HAP-1 (cell line): ENCODE results near the gene CD99.

Source experiments
- DNase-seq, 2 experiments: peaks; one replicate each; pipeline ENCODE4 v3.0.0-alpha.2; 2016 to 2020; ENCODE audit warnings: low spot score in 2 of 2
- H3K27me3 ChIP-seq: fragments of 250-450 bp; sonication (Bioruptor Pico); 2 replicates; pipeline ENCODE4 v1.5.1; 2020; ENCODE audit warnings: low read depth, mild to moderate bottlenecking, moderate library complexity
- H3K36me3 ChIP-seq: fragments of 250-450 bp; sonication (Bioruptor Pico); replicated peaks from 2 replicates; pipeline ENCODE4 v1.5.1; 2020; ENCODE audit warnings: mild to moderate bottlenecking
- H3K4me1 ChIP-seq: fragments of 250-450 bp; sonication (Bioruptor Pico); 2 replicates; pipeline ENCODE4 v1.5.1; 2020; ENCODE audit warnings: mild to moderate bottlenecking
- H3K4me3 ChIP-seq: fragments of 250-450 bp; sonication (Bioruptor Pico); 2 replicates; pipeline ENCODE4 v1.5.1; 2020; ENCODE audit warnings: mild to moderate bottlenecking, moderate library complexity
- H3K9me3 ChIP-seq: fragments of 250-450 bp; sonication (Bioruptor Pico); 2 replicates; pipeline ENCODE4 v1.5.1; 2020; ENCODE audit warnings: mild to moderate bottlenecking, moderate library complexity
- in situ Hi-C: fragments of 300-500 bp; cut with MboI; formaldehyde crosslinking; loops from 3 replicates; pipeline ENCODE4 v1.14.3; 2020; ENCODE audit warnings: low sequenced_read_pairs, inconsistent platforms, mixed read lengths

CD99 gene

DNA sequence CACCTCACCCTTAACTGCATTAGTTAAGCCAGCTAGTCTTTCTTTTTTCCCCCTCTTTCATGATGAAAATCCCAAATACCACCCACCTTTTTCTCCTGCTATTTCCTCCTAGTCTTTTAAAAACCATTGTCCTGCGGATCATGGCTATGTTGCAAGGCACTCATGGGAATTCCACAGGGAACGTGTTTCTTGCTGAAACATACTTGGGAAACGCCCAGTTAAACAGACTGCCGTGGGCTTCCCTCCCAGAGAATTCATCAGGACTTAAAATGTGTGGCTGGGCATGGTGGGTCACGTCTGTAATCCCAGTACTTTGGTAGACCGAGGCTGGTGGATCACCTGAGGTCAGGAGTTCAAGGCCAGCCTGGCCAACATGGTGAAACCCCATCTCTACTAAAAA lies 92.9 kb downstream of the CD99 start:
- in situ Hi-C loops = no loop called here
- H3K27me3 ChIP-seq = no peaks in the 10 kb centered on the region

DNA sequence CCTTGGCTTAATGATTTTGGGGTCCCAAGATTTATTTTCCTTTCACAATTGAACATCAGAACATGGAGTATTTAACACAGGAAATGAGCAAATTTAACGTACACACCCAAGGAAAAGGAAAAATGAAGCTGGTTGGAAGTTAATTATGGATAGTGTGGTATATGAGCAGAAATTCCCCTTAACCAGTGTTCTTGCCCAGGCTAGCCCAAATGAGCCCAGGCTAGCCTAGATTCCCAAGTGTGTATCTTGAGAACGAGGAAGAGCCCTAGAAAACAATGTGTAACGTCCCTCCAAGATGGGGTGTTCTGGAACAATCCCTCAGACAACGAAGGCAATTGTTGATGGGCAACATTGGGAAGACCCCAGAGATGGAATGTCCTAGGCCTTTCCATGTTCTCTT lies 94.4 kb downstream of the CD99 start:
- Histone ChIP-seq H3K4me1 (no peaks in the 10 kb centered on the region), H3K9me3 (no peaks in the 10 kb centered on the region), H3K4me3 (no peak overlapping the region), H3K27me3 (no peaks in the 10 kb centered on the region), H3K36me3 (no peaks in the 10 kb centered on the region)
- in situ Hi-C loops = no loop called here
- no peak for DNase-seq

More for the DNA sequence above, 92.9 kb downstream of the CD99 start:
- DNase-seq = no peak
- Histone ChIP-seq H3K36me3 (no peaks in the 10 kb centered on the region), H3K4me1 (no peaks in the 10 kb centered on the region), H3K9me3 (no peaks in the 10 kb centered on the region), H3K4me3 (no peak overlapping the region)

DNA sequence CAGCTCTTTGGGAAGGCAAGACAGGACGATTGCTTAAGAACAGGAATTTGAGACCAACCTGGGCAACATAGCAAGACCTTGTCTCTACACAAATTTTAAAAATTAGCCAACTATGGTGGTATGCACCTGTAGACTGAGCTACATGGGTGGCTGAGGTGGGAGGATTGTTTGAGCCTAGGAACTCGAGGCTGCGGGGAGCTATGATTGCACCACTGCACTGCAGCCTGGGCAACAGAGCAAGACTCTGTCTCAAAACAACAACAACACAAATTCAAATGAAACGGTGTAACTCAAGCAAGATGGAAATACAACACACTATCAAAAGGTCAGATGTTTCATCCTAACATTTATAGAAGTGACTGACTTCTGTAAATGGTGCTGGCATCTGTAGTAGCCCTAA lies 97.9 kb downstream of the CD99 start:
- Histone ChIP-seq H3K4me3 (no peak overlapping the region), H3K9me3 (no peaks in the 10 kb centered on the region; the same call in 1 of the 2 replicates), H3K36me3 (no peaks in the 10 kb centered on the region), H3K27me3 (no peaks in the 10 kb centered on the region), H3K4me1 (no peaks in the 10 kb centered on the region)
- in situ Hi-C loops = no loop called here
- no peak for DNase-seq

DNA sequence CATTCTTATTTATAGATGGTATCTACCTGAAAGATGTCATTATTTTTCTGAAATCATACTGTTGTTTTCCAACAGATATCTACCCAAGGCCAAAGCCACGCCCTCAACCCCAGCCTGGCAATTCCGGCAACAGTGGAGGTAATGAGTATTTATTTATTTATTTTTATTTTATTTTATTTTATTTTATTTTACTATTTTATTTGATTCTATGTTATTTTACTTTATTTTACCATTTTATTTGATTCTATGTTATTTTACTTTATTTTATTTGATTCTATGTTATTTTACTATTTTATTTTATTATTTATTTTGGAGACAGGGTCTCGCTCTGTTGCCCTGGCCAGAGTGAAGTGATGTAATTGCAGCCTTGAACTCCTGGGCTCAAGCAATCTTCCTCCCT lies 98.5 kb downstream of the CD99 start:
- Histone ChIP-seq H3K9me3 (no peaks in the 10 kb centered on the region; the same call in 1 of the 2 replicates), H3K4me3 (no peak overlapping the region), H3K27me3 (no peaks in the 10 kb centered on the region), H3K4me1 (no peaks in the 10 kb centered on the region), H3K36me3 (no peaks in the 10 kb centered on the region)
- in situ Hi-C loops = no loop called here
- no peak for DNase-seq
